Measurements from ENCODE around the gene PTH2R. TPM values are rescaled to one million over a fixed set of nuclear protein-coding genes. Genes with fewer than 3 reads are reported as not detected.
"Not testable (repeated sequence)": the region's sequence is repeated elsewhere in the genome, so short reads cannot be mapped to it uniquely, and the experiment has no call there.

Gene PTH2R
- total RNA-seq, 1 donor, result 0.21 TPM

DNA sequence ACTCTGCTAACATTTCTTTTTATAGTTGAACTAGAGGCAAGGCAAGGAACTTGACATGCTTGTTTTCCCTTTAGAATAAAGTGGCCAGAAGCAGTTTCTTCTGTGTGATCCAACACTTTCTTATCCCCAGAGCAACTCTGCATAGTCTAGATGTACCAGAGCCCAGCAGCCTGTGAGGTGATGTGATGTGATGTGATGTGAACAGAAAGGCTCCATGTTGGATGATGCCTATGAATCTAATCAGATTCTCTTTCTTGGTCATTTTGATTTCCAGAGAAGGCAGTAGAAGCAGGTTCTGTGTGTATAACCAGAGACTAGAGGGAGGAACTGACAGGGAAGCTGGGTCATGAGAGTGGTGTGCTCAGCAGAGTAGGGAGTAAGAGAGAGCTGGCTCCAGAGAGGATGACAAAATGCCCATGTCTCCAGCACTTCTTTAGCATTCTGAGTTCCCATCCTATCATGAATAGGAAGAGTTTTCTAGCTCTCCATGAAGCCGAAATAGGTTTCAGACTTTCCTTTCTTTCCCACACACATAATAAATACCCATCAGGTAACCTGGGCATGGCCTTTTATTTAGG lies 31.0 kb upstream of the PTH2R start:
- no peaks in the 10 kb centered on the region for H3K9me3 ChIP-seq (ENCODE audit: low read depth, low read length)
- no peaks in the 10 kb centered on the region for H3K27me3 ChIP-seq (ENCODE audit: insufficient read depth, low read length)
- no peak overlapping the region for H3K4me3 ChIP-seq (ENCODE audit: low read length)
- no peaks in the 10 kb centered on the region for H3K4me1 ChIP-seq (ENCODE audit: insufficient read depth, low read length)

- not testable (repeated sequence) for H3K4me1 ChIP-seq (ENCODE audit: insufficient read depth, low read length); H3K27me3 ChIP-seq (ENCODE audit: insufficient read depth, low read length); H3K4me3 ChIP-seq (ENCODE audit: low read length); H3K9me3 ChIP-seq (ENCODE audit: low read depth, low read length)
Observed at GRCh38 chr2:208377344-208377860, 29.2 kb upstream of the PTH2R start.

GRCh38 chr2:208379192-208379591 lies 27.4 kb upstream of the PTH2R start:
- H3K9me3 ChIP-seq (ENCODE audit: low read depth, low read length), result no peaks in the 10 kb centered on the region
- peaks cover 11% of the 10 kb centered on the region for H3K27me3 ChIP-seq (ENCODE audit: insufficient read depth, low read length)
- no peak overlapping the region for H3K4me3 ChIP-seq (ENCODE audit: low read length)

GRCh38 chr2:208384637-208385036 lies 22.0 kb upstream of the PTH2R start:
- H3K27me3 ChIP-seq (ENCODE audit: insufficient read depth, low read length), result peaks cover 11% of the 10 kb centered on the region
- H3K4me1 ChIP-seq (ENCODE audit: insufficient read depth, low read length), result no peaks in the 10 kb centered on the region
- no peak overlapping the region for H3K4me3 ChIP-seq (ENCODE audit: low read length)
- no peaks in the 10 kb centered on the region for H3K9me3 ChIP-seq (ENCODE audit: low read depth, low read length)

More at GRCh38 chr2:208379192-208379591, 27.4 kb upstream of the PTH2R start:
- no peaks in the 10 kb centered on the region for H3K4me1 ChIP-seq (ENCODE audit: insufficient read depth, low read length)

GRCh38 chr2:208386541-208386940 lies 20.1 kb upstream of the PTH2R start:
- Histone ChIP-seq H3K4me3 (ENCODE audit: low read length) (no peak overlapping the region), H3K9me3 (ENCODE audit: low read depth, low read length) (no peaks in the 10 kb centered on the region), H3K4me1 (ENCODE audit: insufficient read depth, low read length) (no peaks in the 10 kb centered on the region), H3K27me3 (ENCODE audit: insufficient read depth, low read length) (peaks cover 11% of the 10 kb centered on the region)

DNA sequence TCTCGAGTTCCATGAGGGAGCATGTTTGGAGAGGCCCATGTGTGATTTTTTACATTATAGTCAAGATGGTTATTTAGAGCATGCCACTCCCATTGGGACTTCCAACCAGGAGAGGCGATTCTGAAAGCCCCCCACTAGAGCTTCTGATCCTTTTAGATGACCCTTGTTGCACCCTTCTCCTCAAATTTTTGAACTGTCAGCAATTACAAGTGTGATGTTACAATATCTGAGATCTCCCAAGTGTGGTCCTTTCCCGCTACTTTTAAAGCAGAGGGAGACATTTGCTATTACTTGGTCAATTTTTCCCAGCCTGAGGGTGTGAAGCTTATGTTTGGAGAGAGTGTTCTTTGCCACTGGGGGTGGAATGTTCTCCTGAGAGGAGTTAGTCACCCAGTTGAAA lies 16.7 kb upstream of the PTH2R start:
- Histone ChIP-seq H3K9me3 (ENCODE audit: low read depth, low read length) (peaks cover 14% of the 10 kb centered on the region), H3K4me3 (ENCODE audit: low read length) (no peak overlapping the region), H3K4me1 (ENCODE audit: insufficient read depth, low read length) (no peaks in the 10 kb centered on the region), H3K27me3 (ENCODE audit: insufficient read depth, low read length) (no peaks in the 10 kb centered on the region)

DNA sequence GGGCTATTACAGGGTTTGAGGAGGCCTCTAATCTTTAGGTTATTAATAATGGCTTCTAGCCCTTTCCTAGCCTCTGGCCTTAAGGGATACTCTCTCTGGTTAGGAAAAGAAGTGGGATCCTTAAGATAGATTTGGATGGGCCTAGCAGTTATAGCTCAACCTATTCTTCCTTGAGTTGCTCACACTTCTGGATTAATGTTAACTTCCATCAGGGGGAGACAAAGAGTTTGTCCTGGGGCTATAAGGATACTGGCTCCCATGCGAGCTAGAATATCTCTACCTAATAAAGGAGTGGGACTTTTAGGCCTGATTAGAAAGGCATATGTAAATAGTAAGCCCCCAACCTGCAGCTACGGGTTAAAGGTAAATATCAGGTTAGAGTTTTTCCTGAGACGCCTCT lies 14.3 kb upstream of the PTH2R start:
- H3K4me1 ChIP-seq (ENCODE audit: insufficient read depth, low read length), result no peaks in the 10 kb centered on the region
- no peak overlapping the region for H3K4me3 ChIP-seq (ENCODE audit: low read length)
- H3K27me3 ChIP-seq (ENCODE audit: insufficient read depth, low read length), result no peaks in the 10 kb centered on the region
- peaks cover 14% of the 10 kb centered on the region for H3K9me3 ChIP-seq (ENCODE audit: low read depth, low read length)

GRCh38 chr2:208396796-208397195 lies 9.8 kb upstream of the PTH2R start:
- H3K4me3 ChIP-seq (ENCODE audit: low read length); H3K4me1 ChIP-seq (ENCODE audit: insufficient read depth, low read length): not testable (repeated sequence)
- H3K9me3 ChIP-seq (ENCODE audit: low read depth, low read length), result peaks cover 14% of the 10 kb centered on the region

DNA sequence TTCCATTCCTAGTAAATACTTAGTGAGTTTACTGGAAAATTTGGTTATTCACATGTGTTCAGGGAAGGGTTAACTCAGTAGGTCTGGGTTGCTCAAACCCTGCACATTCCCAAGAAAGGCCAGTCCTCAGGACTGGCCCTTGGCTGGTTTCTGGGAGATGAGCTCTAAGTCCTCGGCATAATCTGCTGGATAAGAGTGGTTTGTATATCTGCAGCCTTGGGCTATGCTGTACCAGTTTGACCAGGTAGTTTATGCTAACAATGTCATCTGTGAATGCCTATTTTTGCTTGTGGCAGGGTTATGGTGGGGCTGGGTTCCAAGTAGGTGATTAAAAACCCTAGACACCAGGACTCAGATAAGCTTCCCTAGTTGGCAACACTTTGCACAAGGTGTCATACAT lies 7.4 kb upstream of the PTH2R start:
- H3K4me1 ChIP-seq (ENCODE audit: insufficient read depth, low read length), result no peaks in the 10 kb centered on the region
- no peak overlapping the region for H3K4me3 ChIP-seq (ENCODE audit: low read length)

More at GRCh38 chr2:208396796-208397195, 9.8 kb upstream of the PTH2R start:
- not testable (repeated sequence) for H3K27me3 ChIP-seq (ENCODE audit: insufficient read depth, low read length)

DNA sequence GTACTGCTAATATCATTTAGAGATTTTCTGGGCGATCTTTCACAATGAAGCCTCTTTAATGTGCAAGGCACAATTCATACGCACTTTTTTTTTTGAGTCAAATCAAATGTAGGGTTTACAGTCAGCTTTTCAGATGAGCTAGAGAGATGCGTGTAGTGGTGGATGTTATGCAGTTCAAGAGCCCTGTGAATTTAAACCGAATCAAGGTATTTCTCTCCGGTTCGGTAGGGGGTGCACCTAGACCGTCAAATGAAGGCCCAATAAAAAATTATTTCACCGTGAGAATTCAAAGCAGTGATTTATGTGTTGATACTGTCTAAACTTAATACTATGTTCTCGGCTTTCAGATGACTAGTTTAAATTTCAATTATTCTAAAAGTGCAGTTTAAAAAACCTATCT lies 1.1 kb downstream of the PTH2R start:
- peaks cover 5% of the 10 kb centered on the region for H3K4me1 ChIP-seq (ENCODE audit: insufficient read depth, low read length)
- H3K4me3 ChIP-seq (ENCODE audit: low read length), result no peak overlapping the region
- H3K9me3 ChIP-seq (ENCODE audit: low read depth, low read length), result no peaks in the 10 kb centered on the region
- H3K27me3 ChIP-seq (ENCODE audit: insufficient read depth, low read length), result peaks cover 68% of the 10 kb centered on the region

More for the DNA sequence above, 7.4 kb upstream of the PTH2R start:
- peaks cover 2% of the 10 kb centered on the region for H3K9me3 ChIP-seq (ENCODE audit: low read depth, low read length)
- H3K27me3 ChIP-seq (ENCODE audit: insufficient read depth, low read length), result peaks cover 14% of the 10 kb centered on the region

GRCh38 chr2:208413931-208414330 lies 7.3 kb downstream of the PTH2R start:
- Histone ChIP-seq H3K4me3 (ENCODE audit: low read length) (no peak overlapping the region), H3K27me3 (ENCODE audit: insufficient read depth, low read length) (peaks cover 11% of the 10 kb centered on the region), H3K9me3 (ENCODE audit: low read depth, low read length) (no peaks in the 10 kb centered on the region), H3K4me1 (ENCODE audit: insufficient read depth, low read length) (no peaks in the 10 kb centered on the region)

- Histone ChIP-seq H3K4me3 (ENCODE audit: low read length) (no peak overlapping the region), H3K4me1 (ENCODE audit: insufficient read depth, low read length) (no peaks in the 10 kb centered on the region), H3K27me3 (ENCODE audit: insufficient read depth, low read length) (no peaks in the 10 kb centered on the region)
Observed at GRCh38 chr2:208415255-208415654, 8.7 kb downstream of the PTH2R start.

GRCh38 chr2:208415897-208416296 lies 9.3 kb downstream of the PTH2R start:
- no peaks in the 10 kb centered on the region for H3K9me3 ChIP-seq (ENCODE audit: low read depth, low read length)
- no peaks in the 10 kb centered on the region for H3K4me1 ChIP-seq (ENCODE audit: insufficient read depth, low read length)
- H3K4me3 ChIP-seq (ENCODE audit: low read length), result no peak overlapping the region

More at GRCh38 chr2:208415255-208415654, 8.7 kb downstream of the PTH2R start:
- no peaks in the 10 kb centered on the region for H3K9me3 ChIP-seq (ENCODE audit: low read depth, low read length)

DNA sequence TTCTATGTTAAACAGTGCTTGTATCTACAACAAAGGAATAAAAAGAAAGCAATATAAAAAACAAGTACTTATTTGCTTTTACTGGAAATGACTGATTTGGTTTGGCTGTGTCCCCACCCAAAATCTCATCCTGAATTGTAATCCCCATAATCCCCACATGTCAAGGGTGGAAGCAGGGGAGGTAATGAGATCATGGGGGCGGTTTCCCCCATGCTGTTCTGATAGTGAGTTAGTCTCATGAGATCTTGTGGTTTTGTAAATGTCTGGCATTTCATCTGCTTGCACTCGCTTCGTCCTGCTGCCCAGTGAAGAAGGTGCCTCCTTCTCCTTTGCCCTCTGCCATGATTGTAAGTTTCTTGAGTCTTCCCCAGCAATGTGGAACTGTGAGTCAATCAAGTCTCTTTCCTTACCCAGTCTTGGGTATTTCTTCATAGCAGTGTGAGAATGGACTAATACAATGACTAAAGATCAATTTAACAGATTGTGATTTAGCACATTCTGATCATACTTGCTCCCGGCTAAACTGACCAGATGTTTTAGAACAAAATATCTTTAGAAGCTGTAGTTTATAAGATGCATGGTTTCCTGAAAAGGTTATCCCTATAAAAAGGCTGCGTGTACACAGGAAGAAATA lies 19.9 kb downstream of the PTH2R start:
- H3K4me3 ChIP-seq (ENCODE audit: low read length), result no peak overlapping the region

More at GRCh38 chr2:208415897-208416296, 9.3 kb downstream of the PTH2R start:
- H3K27me3 ChIP-seq (ENCODE audit: insufficient read depth, low read length), result no peaks in the 10 kb centered on the region

DNA sequence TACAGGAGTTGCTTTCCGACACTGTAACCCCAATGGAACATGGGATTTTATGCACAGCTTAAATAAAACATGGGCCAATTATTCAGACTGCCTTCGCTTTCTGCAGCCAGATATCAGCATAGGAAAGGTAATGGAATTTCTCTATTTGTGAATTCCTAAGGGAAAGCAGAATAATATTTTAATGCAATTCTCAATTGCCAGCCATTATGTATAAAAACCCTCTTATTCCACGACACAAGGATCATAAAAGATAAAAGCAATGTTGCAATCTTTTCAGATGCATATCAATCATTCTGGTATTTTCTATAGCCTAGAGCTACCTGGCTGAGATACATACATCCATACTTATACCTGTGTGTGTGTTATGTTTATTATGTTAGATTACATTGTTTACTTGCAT lies 31.2 kb downstream of the PTH2R start:
- Histone ChIP-seq H3K4me1 (ENCODE audit: insufficient read depth, low read length) (no peaks in the 10 kb centered on the region), H3K9me3 (ENCODE audit: low read depth, low read length) (no peaks in the 10 kb centered on the region), H3K4me3 (ENCODE audit: low read length) (no peak overlapping the region), H3K27me3 (ENCODE audit: insufficient read depth, low read length) (no peaks in the 10 kb centered on the region)

More for the DNA sequence above, 19.9 kb downstream of the PTH2R start:
- H3K27me3 ChIP-seq (ENCODE audit: insufficient read depth, low read length), result peaks cover 3% of the 10 kb centered on the region
- H3K4me1 ChIP-seq (ENCODE audit: insufficient read depth, low read length), result no peaks in the 10 kb centered on the region
- H3K9me3 ChIP-seq (ENCODE audit: low read depth, low read length), result no peaks in the 10 kb centered on the region

DNA sequence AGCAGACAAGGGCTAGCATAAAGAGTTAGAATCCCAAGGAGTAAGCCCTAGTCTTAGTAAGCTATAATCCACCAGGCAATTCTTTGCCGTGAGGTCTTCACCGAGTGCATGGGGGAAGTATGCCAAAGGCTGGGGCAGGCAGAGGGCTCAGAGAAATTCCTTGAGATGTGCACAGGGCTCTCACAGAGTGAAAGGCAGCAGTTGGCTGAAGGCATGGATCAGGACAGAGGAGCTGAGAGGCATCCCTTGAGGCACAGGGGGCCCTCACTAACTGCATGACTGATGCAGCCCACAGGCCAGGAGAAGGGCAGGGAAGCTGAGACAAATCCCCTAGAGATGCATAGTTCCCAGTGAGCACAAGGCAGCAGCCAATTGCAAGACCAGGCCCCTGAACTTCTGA lies 34.1 kb downstream of the PTH2R start:
- H3K9me3 ChIP-seq (ENCODE audit: low read depth, low read length), result no peaks in the 10 kb centered on the region
- no peaks in the 10 kb centered on the region for H3K4me1 ChIP-seq (ENCODE audit: insufficient read depth, low read length)
- no peak overlapping the region for H3K4me3 ChIP-seq (ENCODE audit: low read length)
- no peaks in the 10 kb centered on the region for H3K27me3 ChIP-seq (ENCODE audit: insufficient read depth, low read length)
